NCI-H146 (cell line): ENCODE data around the gene LY86.

Experiments
- DNase-seq: peaks from one replicate; lab custom pipeline; 2025; lab: John Stamatoyannopoulos, UW

LY86 gene

GRCh38 chr6:6570929-6571671 lies 17.4 kb upstream of the LY86 start:
- DNase-seq = no peak

GRCh38 chr6:6575143-6575542 lies 13.4 kb upstream of the LY86 start:
- DNase-seq = no peak

GRCh38 chr6:6577735-6578134 lies 10.8 kb upstream of the LY86 start:
- DNase-seq = no peak

- no peak for DNase-seq
These were observed 9.2 kb upstream of the LY86 start for GRCh38 chr6:6579281-6579680.

GRCh38 chr6:6580225-6580856 lies 8.2 kb upstream of the LY86 start:
- no peak for DNase-seq

GRCh38 chr6:6581054-6581453 lies 7.5 kb upstream of the LY86 start:
- no peak for DNase-seq

- no peak for DNase-seq
These were observed 6.4 kb upstream of the LY86 start for GRCh38 chr6:6582131-6582530.

- no peak for DNase-seq
These were observed 4.7 kb upstream of the LY86 start for GRCh38 chr6:6583836-6584235.

- DNase-seq = no peak
These were observed 4.1 kb upstream of the LY86 start for GRCh38 chr6:6584310-6585002.

- no peak for DNase-seq
These were observed 3.6 kb upstream of the LY86 start for GRCh38 chr6:6585003-6585311.

GRCh38 chr6:6586167-6586566 lies 2.4 kb upstream of the LY86 start:
- DNase-seq = no peak

GRCh38 chr6:6586671-6587526 lies 1.6 kb upstream of the LY86 start:
- no peak for DNase-seq

GRCh38 chr6:6587696-6588063 lies 840 bp upstream of the LY86 start:
- no peak for DNase-seq

GRCh38 chr6:6588924-6589709 lies 597 bp downstream of the LY86 start:
- DNase-seq = no peak

GRCh38 chr6:6590530-6590929 lies 2.0 kb downstream of the LY86 start:
- no peak for DNase-seq

- DNase-seq = no peak
These were observed 3.4 kb downstream of the LY86 start for GRCh38 chr6:6591778-6592465.

- DNase-seq = no peak
These were observed 4.4 kb downstream of the LY86 start for GRCh38 chr6:6592826-6593475.

- no peak for DNase-seq
These were observed 5.4 kb downstream of the LY86 start for GRCh38 chr6:6593867-6594468.

GRCh38 chr6:6595025-6595424 lies 6.5 kb downstream of the LY86 start:
- no peak for DNase-seq

GRCh38 chr6:6595952-6596351 lies 7.4 kb downstream of the LY86 start:
- no peak for DNase-seq
